Panc1 (cell line): ENCODE results near the gene MRPL55. TPM values are rescaled to one million over a fixed set of nuclear protein-coding genes. Genes with fewer than 3 reads are reported as not detected.

ENCODE experiments used
- ATAC-seq: fragments of 200-7000 bp; cut with Tn5 transposase; 2 replicates; pipeline ENCODE4 v1.9.1; 2020; ENCODE audit warnings: mild to moderate bottlenecking, moderate library complexity
- BruUV-seq: library from RNA; stranded (reverse); fragments of 400-500 nt; replicated peaks from 2 replicates; lab custom pipeline; 2021; lab: Mats Ljungman, UMichigan
- CTCF ChIA-PET: fragments of 300-600 bp; sonication (Branson Sonifier 250); formaldehyde crosslinking; loops from one replicate; lab custom pipeline; 2022; ENCODE audit warnings: antibody characterized with exemption; lab: Charles Lee
- POLR2A ChIA-PET: fragments of 300-600 bp; sonication (Branson Sonifier 250); formaldehyde crosslinking; loops from one replicate; lab custom pipeline; 2022; ENCODE audit warnings: antibody characterized with exemption; lab: Charles Lee
- DNase-seq: peaks from one replicate; pipeline ENCODE4 v3.0.0-alpha.2; 2010; ENCODE audit warnings: low read depth, low spot score
- H3K27ac ChIP-seq: 2 replicates; pipeline ENCODE4 v1.5.1; 2011; ENCODE audit warnings: mild to moderate bottlenecking, low read length, inconsistent platforms
- H3K27me3 ChIP-seq: fragments of 200-500 bp; sonication (Bioruptor generic); 2 replicates; pipeline ENCODE4 v1.6.0; 2014; ENCODE audit warnings: low read length, inconsistent platforms; ENCODE audit not compliant: control insufficient read depth, insufficient read depth
- H3K36me3 ChIP-seq: fragments of 200-500 bp; sonication (Bioruptor generic); 2 replicates; pipeline ENCODE4 v1.5.1; 2014; ENCODE audit warnings: inconsistent platforms, mild to moderate bottlenecking, low read length, moderate library complexity; ENCODE audit not compliant: control insufficient read depth, insufficient read depth
- H3K4me1 ChIP-seq: 2 replicates; pipeline ENCODE4 v1.5.1; 2011; ENCODE audit warnings: inconsistent platforms, mild to moderate bottlenecking, low read length, moderate library complexity; ENCODE audit not compliant: control insufficient read depth, insufficient read depth
- H3K4me3 ChIP-seq, 2 experiments: 2 replicates each; pipeline ENCODE4 v1.5.1; 2011 to 2012; ENCODE audit warnings: low read depth in 2 of 2, low read length in 2 of 2, mild to moderate bottlenecking in 2 of 2, inconsistent platforms in 1 of 2, moderate library complexity in 1 of 2
- H3K9me3 ChIP-seq: fragments of 200-500 bp; sonication (Bioruptor generic); 2 replicates; pipeline ENCODE4 v1.5.1; 2014; ENCODE audit warnings: low read depth, mild to moderate bottlenecking, inconsistent platforms, low read length, moderate library complexity; ENCODE audit not compliant: control insufficient read depth, insufficient read depth
- POLR2AphosphoS5 ChIP-seq: IDR thresholded peaks from 2 replicates; pipeline ENCODE4 v1.6.1; 2012; ENCODE audit warnings: mild to moderate bottlenecking, low read depth, low read length, moderate library complexity
- SIN3A ChIP-seq: IDR thresholded peaks from 2 replicates; pipeline ENCODE4 v1.6.1; 2012; ENCODE audit warnings: low read depth, mild to moderate bottlenecking, low read length, moderate library complexity, borderline replicate concordance; ENCODE audit not compliant: insufficient read depth
- TCF7L2 ChIP-seq: IDR thresholded peaks from 2 replicates; pipeline ENCODE4 v1.6.1; 2011; ENCODE audit warnings: mild to moderate bottlenecking, low read depth, low read length, inconsistent platforms
- in situ Hi-C: cut with HindIII; loops from 2 replicates; pipeline ENCODE4 v1.10.0; 2016; ENCODE audit warnings: low sequenced_read_pairs, low pct_unique_long_range_greater_than_20kb
- intact Hi-C: fragments of 100-400 bp; cut with micrococcal nuclease; formaldehyde crosslinking; loops from one replicate; pipeline ENCODE4 v1.10.0; 2022; ENCODE audit not compliant: unreplicated experiment
- total RNA-seq: library from RNA; stranded (reverse); gene quantifications from one replicate; pipeline ENCODE4 v1.2.1, GENCODE V29; 2021; ENCODE audit not compliant: unreplicated experiment
- TF ChIP-seq, protein P1 (sequence below): fragments of 450-650 bp; IDR thresholded peaks from 2 replicates; pipeline ENCODE4 v1.5.1; 2017; ENCODE audit warnings: mild to moderate bottlenecking
- TF ChIP-seq, protein P2 (sequence below), 2 experiments: IDR thresholded peaks; 2 replicates each; pipeline ENCODE4 v1.6.1; 2011 to 2012; ENCODE audit warnings: low read depth in 2 of 2, control low read depth in 1 of 2, low read length in 1 of 2, mild to moderate bottlenecking in 1 of 2, moderate library complexity in 1 of 2; ENCODE audit not compliant: insufficient read depth in 1 of 2

Gene MRPL55
- total RNA-seq, 1 experiment from 2014 or later = 53.0 TPM

DNA sequence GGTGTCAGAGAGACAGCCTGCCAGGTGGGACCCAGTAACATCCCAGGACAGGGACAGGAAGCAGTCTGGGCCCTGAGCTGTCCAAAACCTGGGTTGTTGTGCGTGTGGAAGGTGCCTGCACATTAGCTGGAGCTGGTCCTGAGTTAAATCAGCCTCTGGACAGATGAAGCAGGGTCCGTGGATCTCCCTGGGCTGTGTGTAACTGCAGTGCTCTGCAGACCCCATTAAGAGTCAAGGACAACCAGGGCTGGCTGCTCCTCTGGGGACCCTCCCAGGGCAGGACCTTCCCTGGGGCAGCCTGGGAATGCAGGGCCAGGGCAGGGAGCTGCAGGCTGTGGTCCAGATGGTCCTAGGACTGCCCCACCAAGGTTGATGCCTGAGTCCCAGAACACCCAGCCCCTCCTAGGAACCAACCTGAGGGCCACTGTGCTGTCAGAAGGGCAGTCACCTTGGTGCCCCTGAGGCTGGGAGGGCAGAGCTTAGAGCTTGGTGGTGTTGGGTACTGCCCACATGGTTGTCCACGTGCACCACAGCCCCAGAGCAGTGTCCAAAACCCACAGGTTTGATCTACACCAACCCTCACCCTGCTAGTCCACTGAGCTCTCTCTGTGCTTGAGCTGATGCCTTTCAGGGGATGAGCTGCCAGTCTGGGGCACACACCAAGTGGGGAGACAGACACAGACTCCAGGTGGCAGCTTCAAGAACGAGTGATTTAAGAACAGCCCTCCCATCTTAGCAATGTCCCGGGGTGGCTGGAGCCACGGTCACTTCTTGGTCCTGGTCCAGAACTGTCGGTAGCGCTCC lies 2.9 kb downstream of the MRPL55 start:
- intact Hi-C loops = no loop called here
- H3K27ac ChIP-seq = no peak overlapping the region
- H3K4me1 ChIP-seq = peaks cover 21% of the 10 kb centered on the region
- CTCF ChIA-PET = interaction anchor here (0.5 to 0.9 kb wide), 2 partner anchors 32 to 59 kb away, joined by 3 to 8 read pairs; partner anchors contain the start of gene IBA57
- no TSS peak for BruUV-seq
- H3K9me3 ChIP-seq = no peaks in the 10 kb centered on the region
- POLR2A ChIA-PET = interaction anchor here (0.6 kb wide), 1 partner anchor 60 kb away, joined by 3 read pairs; no protein-coding TSS in a partner anchor
- ATAC-seq (no peak), DNase-seq (no peak)
- TF ChIP-seq, protein P1, sequence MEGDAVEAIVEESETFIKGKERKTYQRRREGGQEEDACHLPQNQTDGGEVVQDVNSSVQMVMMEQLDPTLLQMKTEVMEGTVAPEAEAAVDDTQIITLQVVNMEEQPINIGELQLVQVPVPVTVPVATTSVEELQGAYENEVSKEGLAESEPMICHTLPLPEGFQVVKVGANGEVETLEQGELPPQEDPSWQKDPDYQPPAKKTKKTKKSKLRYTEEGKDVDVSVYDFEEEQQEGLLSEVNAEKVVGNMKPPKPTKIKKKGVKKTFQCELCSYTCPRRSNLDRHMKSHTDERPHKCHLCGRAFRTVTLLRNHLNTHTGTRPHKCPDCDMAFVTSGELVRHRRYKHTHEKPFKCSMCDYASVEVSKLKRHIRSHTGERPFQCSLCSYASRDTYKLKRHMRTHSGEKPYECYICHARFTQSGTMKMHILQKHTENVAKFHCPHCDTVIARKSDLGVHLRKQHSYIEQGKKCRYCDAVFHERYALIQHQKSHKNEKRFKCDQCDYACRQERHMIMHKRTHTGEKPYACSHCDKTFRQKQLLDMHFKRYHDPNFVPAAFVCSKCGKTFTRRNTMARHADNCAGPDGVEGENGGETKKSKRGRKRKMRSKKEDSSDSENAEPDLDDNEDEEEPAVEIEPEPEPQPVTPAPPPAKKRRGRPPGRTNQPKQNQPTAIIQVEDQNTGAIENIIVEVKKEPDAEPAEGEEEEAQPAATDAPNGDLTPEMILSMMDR = no peak
- TF ChIP-seq POLR2AphosphoS5 (no peak), SIN3A (no peak), TCF7L2 (no peak)
- TF ChIP-seq, protein P2, sequence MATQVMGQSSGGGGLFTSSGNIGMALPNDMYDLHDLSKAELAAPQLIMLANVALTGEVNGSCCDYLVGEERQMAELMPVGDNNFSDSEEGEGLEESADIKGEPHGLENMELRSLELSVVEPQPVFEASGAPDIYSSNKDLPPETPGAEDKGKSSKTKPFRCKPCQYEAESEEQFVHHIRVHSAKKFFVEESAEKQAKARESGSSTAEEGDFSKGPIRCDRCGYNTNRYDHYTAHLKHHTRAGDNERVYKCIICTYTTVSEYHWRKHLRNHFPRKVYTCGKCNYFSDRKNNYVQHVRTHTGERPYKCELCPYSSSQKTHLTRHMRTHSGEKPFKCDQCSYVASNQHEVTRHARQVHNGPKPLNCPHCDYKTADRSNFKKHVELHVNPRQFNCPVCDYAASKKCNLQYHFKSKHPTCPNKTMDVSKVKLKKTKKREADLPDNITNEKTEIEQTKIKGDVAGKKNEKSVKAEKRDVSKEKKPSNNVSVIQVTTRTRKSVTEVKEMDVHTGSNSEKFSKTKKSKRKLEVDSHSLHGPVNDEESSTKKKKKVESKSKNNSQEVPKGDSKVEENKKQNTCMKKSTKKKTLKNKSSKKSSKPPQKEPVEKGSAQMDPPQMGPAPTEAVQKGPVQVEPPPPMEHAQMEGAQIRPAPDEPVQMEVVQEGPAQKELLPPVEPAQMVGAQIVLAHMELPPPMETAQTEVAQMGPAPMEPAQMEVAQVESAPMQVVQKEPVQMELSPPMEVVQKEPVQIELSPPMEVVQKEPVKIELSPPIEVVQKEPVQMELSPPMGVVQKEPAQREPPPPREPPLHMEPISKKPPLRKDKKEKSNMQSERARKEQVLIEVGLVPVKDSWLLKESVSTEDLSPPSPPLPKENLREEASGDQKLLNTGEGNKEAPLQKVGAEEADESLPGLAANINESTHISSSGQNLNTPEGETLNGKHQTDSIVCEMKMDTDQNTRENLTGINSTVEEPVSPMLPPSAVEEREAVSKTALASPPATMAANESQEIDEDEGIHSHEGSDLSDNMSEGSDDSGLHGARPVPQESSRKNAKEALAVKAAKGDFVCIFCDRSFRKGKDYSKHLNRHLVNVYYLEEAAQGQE (IDR thresholded peaks at IDR 0.05; ENCODE audit: insufficient read depth in 1 of 2, low read depth in 2 of 2, low read length in 1 of 2) = no peak
- H3K27me3 ChIP-seq = no peaks in the 10 kb centered on the region
- peaks cover 5% of the 10 kb centered on the region; the same call in 1 of the 2 replicates for H3K36me3 ChIP-seq
- H3K4me3 ChIP-seq = no peak overlapping the region
- in situ Hi-C loops = no loop called here

DNA sequence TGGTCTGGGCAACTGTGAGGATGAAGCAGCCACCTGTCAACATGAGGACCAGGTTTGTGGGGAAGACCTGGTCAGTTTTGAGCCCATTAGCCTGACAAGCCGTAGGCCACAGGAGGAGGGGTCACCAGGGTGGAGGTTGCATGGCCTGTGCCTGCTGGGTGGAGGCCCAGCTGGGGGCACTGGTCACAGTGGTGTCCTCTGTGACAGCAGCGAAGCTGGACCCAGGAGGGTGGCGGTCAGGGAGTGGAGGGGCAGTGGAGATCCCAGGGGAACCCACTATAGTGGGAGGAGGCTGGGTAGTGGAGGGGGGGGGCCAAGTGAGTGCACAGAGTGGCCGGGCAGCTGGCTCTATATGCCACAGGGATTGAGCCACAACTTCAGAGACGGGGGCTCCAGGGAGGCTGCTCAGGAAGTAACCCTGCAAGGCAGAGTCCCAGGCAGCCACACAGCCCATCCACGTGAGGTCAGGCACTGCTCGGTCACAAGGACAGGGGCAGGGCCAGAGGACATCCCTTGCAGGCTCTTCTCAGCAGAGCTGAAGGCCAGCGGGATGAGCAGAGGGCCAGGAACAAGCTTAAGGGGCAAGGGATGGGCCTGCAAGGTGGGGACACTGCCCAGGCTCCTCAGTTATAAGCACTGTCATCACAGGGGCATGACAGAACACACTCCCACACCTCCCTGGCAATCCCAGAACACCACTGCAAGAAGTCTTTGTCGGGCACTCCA lies 3.7 kb downstream of the MRPL55 start:
- Histone ChIP-seq H3K4me3 (no peak overlapping the region), H3K9me3 (no peaks in the 10 kb centered on the region), H3K27ac (no peak overlapping the region), H3K4me1 (peaks cover 28% of the 10 kb centered on the region), H3K27me3 (no peaks in the 10 kb centered on the region), H3K36me3 (peaks cover 5% of the 10 kb centered on the region; the same call in 1 of the 2 replicates)
- ChIA-PET POLR2A (no interaction called here), CTCF (interaction anchor here (0.9 kb wide), 1 partner anchor 60 kb away, joined by 3 read pairs; the partner anchor contains the start of gene IBA57)
- no TSS peak for BruUV-seq
- in situ Hi-C loops (no loop called here), intact Hi-C loops (no loop called here)
- TF ChIP-seq TCF7L2 = no peak
- TF ChIP-seq, protein P1 = no peak
- TF ChIP-seq SIN3A = no peak
- TF ChIP-seq POLR2AphosphoS5 = no peak
- TF ChIP-seq, protein P2 (IDR thresholded peaks at IDR 0.05; ENCODE audit: insufficient read depth in 1 of 2, low read depth in 2 of 2, low read length in 1 of 2) = no peak
- ATAC-seq (no peak), DNase-seq (no peak)
